ENCODE data around the gene ZCCHC24.

The ZCCHC24 gene

DNA sequence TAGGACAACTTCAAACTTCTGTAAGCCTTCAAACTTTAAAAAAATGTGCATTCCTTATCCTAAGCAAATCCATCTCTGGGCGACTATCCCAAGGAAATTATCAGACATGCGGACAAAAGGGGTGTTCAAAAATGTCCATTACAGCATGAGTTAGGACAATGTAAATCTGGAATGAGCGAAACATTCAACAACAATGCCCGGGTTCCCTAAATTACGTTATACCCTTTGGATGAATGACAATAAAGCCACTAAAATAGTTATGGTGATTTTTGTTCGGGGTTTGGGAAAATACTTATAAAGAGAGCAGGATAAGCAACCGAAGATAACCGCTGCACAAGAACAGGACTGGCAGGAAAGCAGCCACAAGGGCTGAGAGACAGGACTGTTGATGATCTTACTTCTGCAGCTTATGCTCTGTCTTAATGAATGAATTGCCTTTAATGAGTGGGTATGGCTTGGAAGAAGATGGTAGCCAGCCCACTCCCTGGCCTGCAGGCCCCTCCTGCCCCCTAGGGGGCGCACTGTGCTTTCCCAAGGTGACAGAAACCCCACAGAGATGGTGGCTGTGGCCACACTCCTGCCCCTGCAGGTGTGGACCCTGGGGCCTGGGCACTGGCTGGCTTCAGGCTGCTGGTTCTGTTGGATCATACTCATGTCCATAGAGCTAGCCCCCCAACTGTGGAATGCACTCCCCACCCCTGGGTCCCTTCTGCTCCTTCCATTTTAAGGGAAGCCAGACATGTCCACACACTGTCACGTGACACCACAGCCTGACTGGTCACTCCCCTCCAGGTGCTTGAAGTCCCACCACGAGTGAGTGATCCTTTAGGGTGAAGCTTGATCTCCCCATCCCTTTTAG lies 45.0 kb downstream of the ZCCHC24 start:
- peak in 2 of 3 donors; percentile 10 to 33 for DNase-seq (ENCODE audit: low read depth in 3 of 3, low spot score in 1 of 3)

GRCh38 chr10:79399223-79399831 lies 46.1 kb downstream of the ZCCHC24 start:
- DNase-seq (ENCODE audit: low read depth in 3 of 3, low spot score in 1 of 3): no peak

DNA sequence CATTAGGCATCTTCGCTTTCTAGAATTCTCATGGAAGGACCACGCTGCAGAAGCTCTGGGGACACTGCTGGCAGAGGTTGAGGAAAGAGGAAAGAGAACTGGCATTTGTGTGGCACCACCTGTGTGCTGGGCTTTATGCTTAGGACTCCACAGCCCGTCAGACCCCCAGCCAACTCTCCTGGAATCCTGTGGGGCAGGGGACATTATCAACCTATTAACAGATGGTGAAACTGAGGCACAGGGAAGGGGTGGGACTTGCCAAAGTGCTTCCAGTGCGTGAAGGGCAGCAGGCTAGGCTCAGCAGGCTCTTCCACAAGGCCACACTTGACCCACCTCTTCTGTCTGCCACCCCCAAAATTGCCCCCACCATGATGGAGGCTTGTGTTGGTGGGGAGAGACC lies 46.8 kb downstream of the ZCCHC24 start:
- no peak for DNase-seq (ENCODE audit: low read depth in 3 of 3, low spot score in 1 of 3)

- no peak for DNase-seq (ENCODE audit: low read depth in 3 of 3, low spot score in 1 of 3)
These were observed 47.7 kb downstream of the ZCCHC24 start for GRCh38 chr10:79397575-79398303.

DNA sequence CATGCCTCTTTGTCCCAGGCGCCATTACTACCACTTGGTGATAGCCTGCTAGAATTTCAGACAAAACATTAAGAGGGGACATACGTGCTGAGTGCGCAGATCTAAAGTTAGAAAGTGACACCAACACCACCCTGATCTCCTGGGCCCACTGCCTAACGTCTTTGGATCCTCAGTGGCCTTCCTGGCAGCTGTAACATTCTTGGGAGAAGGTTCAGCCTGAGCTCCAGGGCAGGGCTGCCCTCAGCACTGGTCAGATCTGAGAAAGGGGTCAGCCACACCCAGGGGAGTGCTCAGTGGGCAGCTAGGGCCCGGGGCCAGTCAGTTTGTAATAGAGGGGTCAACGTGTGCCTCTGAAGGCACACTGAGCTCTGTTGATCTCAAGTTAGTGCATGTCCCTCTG lies 48.4 kb downstream of the ZCCHC24 start:
- DNase-seq (ENCODE audit: low read depth in 3 of 3, low spot score in 1 of 3): no peak

DNA sequence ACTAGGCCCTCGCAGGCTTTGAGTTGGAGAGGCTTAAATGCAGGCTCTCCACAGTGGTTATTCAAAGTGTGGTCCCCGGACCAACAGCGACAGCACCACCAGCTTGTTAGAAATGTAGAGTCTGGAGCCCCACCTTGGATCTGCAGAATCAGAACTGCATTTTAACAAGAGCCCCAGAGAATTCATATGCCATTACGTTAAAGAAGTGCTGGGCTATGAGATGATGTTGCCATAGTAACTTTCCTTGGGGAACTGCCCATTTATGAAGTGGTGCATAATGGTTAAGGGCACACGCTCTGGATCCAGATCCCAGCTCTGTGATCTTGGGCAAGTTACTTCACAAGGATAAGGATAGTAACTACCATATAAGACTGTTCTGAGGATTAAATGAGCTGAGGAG lies 48.9 kb downstream of the ZCCHC24 start:
- no peak for DNase-seq (ENCODE audit: low read depth in 3 of 3, low spot score in 1 of 3)

DNA sequence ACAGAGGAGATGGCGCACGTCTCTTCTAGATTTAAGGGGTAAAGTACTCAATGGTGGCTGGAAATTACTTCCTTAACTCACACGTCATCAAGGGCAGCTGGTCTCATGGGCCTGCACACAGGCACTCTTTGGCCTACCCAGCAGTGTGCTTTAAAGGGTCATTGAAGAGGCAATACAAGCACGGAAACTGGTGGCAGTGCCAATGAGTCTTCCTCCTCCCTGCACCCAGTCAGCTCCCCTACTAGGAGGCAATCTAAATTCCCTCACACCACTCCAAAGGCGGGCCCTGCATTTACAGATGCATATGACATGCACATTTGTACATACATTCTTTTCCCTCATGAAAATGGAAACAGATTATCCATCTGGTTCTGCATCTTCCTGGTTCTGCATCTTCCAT lies 50.8 kb downstream of the ZCCHC24 start:
- no peak for DNase-seq (ENCODE audit: low read depth in 3 of 3, low spot score in 1 of 3)

- no peak for DNase-seq (ENCODE audit: low read depth in 3 of 3, low spot score in 1 of 3)
These were observed 51.4 kb downstream of the ZCCHC24 start for GRCh38 chr10:79393924-79394610.

- DNase-seq (ENCODE audit: low read depth in 3 of 3, low spot score in 1 of 3): no peak
These were observed 52.1 kb downstream of the ZCCHC24 start for GRCh38 chr10:79393221-79393923.

DNA sequence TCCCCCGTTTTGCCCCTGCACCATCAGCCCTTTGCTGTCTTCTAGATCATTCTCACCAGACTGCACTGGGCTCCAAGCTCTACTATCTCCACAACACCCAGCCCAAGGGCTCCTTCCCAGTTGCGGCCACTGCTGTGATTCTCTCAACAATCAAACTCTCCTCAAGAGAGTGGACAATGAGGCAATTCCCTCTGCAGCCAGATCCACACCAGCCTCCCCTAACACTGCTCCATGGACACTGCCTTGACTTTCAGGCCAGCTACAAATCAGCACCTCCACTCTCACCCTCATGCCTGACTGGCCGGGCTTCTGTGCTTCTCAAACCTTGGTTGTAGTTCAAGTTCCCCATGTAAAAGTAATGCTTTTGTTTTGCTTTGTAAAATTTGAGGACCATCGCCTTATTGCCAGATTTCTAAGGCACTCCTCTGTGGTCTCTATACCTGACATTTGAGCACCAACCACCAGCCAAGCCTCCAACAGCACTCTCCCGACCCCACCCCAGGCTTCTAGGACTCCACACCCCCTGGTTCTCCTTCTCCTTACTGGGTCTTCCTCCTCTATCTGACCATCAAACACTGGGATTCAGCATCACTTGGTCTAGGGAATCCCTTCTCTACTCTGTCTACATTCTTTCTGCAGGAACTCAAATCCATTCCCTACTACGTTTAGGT lies 52.8 kb downstream of the ZCCHC24 start:
- no peak for DNase-seq (ENCODE audit: low read depth in 3 of 3, low spot score in 1 of 3)

DNA sequence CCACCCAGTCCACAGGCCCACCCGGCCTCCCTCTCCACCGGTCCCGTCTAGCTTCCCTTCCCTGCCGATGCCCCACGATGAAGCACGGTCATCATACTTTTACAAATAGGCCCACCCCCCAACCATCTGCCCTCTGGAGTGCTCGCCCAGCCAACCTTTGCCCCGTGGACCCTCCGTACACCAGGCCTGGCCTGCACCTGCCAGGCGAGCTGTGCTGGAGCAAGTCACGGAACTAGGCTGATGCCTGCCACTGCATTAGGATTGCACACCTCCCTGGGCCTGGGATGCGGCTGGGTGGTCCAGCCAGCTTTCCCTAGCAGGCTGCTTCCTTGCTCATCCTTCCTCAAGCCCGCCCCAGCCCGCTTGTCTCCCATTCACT lies 53.4 kb downstream of the ZCCHC24 start:
- no peak for DNase-seq (ENCODE audit: low read depth in 3 of 3, low spot score in 1 of 3)

GRCh38 chr10:79391231-79392019 lies 54.0 kb downstream of the ZCCHC24 start:
- no peak for DNase-seq (ENCODE audit: low read depth in 3 of 3, low spot score in 1 of 3)

- no peak for DNase-seq (ENCODE audit: low read depth in 3 of 3, low spot score in 1 of 3)
These were observed 54.7 kb downstream of the ZCCHC24 start for GRCh38 chr10:79390551-79391229.

GRCh38 chr10:79390057-79390456 lies 55.4 kb downstream of the ZCCHC24 start:
- no peak for DNase-seq (ENCODE audit: low read depth in 3 of 3, low spot score in 1 of 3)

DNA sequence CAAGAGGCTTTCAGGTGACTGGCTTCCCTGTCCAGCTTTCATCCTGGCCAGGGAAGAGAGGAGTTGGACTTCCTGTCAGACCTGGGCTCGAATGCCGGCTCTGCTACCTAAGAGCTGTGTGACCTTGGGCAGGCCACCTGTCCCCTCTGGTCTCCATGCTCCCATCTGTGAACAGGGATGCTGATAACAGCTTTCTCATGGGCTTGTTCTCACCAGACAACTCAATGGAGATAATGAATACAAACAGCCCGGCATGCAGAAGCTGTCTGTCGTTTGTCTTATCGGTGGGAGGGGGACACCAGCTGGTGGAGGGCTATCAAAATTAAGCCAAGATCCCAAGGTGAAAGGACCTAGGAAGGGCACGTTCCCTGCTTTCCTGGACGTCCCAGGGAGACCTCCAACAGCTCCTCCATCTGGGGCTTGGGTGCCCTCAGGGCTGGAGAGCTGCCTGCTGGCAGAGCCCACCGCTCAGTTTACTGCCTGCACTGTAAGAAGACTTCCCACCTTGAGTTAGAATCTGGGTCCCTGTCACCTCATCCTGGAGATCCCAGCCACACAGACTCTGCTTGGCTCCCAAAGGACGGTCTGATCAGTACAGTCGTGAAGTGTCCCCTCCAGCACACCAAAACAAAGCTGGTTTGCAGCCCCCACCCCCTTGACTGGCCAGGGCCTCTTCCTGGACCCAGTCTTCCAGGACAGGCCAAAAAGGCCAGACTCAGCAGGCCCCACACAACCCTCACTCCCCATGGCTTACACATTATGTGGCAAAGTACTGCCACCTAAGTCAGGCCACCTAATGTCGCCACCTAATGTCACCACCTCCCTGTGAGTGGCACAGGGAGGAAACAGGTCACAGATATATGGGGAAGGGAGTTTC lies 57.2 kb downstream of the ZCCHC24 start:
- DNase-seq (ENCODE audit: low read depth in 3 of 3, low spot score in 1 of 3): no peak

DNA sequence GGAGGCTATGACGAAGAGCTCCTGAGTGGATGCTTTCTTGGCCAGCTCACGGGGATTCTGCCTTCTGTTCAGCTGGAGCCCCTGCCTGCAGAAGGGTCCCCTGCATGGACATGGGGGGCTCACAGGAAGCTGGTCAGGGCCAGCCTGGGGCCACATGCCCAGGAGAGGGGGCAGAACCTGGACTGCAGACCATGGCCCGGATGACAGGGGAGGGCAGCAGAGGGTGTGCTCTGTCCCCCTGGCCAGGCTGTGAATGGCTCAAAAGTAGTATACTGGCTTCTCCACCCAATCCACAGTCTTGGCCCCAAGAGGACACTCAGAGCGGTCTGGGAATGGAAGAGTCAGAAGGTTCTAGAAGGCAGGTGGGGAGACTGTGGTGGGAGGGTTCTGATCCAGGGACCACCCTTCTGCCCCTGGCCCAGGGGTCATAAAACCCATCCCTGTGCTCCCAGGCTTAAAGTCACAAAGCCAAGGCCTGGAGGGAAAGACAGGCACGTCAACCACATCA lies 57.9 kb downstream of the ZCCHC24 start:
- DNase-seq (ENCODE audit: low read depth in 3 of 3, low spot score in 1 of 3): no peak

- DNase-seq (ENCODE audit: low read depth in 3 of 3, low spot score in 1 of 3): no peak
These were observed 58.6 kb downstream of the ZCCHC24 start for GRCh38 chr10:79386637-79387465.
